Endodermal cell (in vitro differentiated cells): Measurements from ENCODE around the gene ARTN. TPM values are rescaled to one million over a fixed set of nuclear protein-coding genes. Genes with fewer than 3 reads are reported as not detected.
A peak's percentile ranks its signal among the peaks of the same experiment; 100 is the strongest.

Experiments
- DNase-seq: peaks from one replicate; pipeline ENCODE4 v3.0.0-alpha.2; 2017
- H3K27ac ChIP-seq: 2 replicates; pipeline ENCODE4 v1.5.1; 2013; ENCODE audit warnings: mild to moderate bottlenecking, low read depth, low read length, moderate library complexity
- H3K27me3 ChIP-seq: 2 replicates; pipeline ENCODE4 v1.6.1; 2013; ENCODE audit warnings: mild to moderate bottlenecking, low read length, moderate library complexity; ENCODE audit not compliant: insufficient read depth, control insufficient read depth, poor library complexity, severe bottlenecking
- H3K36me3 ChIP-seq: 2 replicates; pipeline ENCODE4 v1.7.0; 2013; ENCODE audit warnings: mild to moderate bottlenecking, low read length, moderate library complexity; ENCODE audit not compliant: control insufficient read depth, insufficient read depth
- H3K4me1 ChIP-seq: one replicate; pipeline ENCODE4 v1.7.0; 2013; ENCODE audit warnings: low read length; ENCODE audit not compliant: control insufficient read depth, insufficient read depth
- H3K4me3 ChIP-seq: 2 replicates; pipeline ENCODE4 v1.5.1; 2013; ENCODE audit warnings: mild to moderate bottlenecking, low read length, moderate library complexity
- H3K9ac ChIP-seq: 2 replicates; pipeline ENCODE4 v1.6.1; 2013; ENCODE audit warnings: mild to moderate bottlenecking, low read length, moderate library complexity; ENCODE audit not compliant: poor library complexity, severe bottlenecking; ENCODE audit errors: extremely low read depth
- H3K9me3 ChIP-seq: 2 replicates; pipeline ENCODE4 v1.6.1; 2013; ENCODE audit warnings: mild to moderate bottlenecking, low read length, moderate library complexity; ENCODE audit not compliant: control insufficient read depth
- H3K27ac Mint-ChIP-seq: 2 replicates; pipeline ENCODE4 v1.8.0; 2020; ENCODE audit warnings: mixed read lengths
- H3K27me3 Mint-ChIP-seq: 2 replicates; pipeline ENCODE4 v1.8.0; 2021; ENCODE audit warnings: mild to moderate bottlenecking, mixed read lengths; ENCODE audit not compliant: insufficient read depth
- H3K36me3 Mint-ChIP-seq: 2 replicates; pipeline ENCODE4 v1.8.0; 2020; ENCODE audit warnings: low read depth, mixed read lengths
- H3K4me1 Mint-ChIP-seq: 2 replicates; pipeline ENCODE4 v1.8.0; 2020; ENCODE audit warnings: mixed read lengths
- H3K4me3 Mint-ChIP-seq: 2 replicates; pipeline ENCODE4 v1.8.0; 2020; ENCODE audit warnings: mild to moderate bottlenecking, moderate library complexity, mixed read lengths
- H3K9me3 Mint-ChIP-seq: 2 replicates; pipeline ENCODE4 v1.8.0; 2020; ENCODE audit warnings: mild to moderate bottlenecking, mixed read lengths
- CTCF ChIP-seq: fragments of 200-600 bp; sonication (generic); conservative IDR thresholded peaks from 2 replicates; pipeline ENCODE4 v1.5.0; 2021; ENCODE audit warnings: antibody characterized with exemption, mild to moderate bottlenecking
- WGBS, 2 experiments: methylation state at CpG; one replicate each; pipeline versions ENCODE4 v1.1.5 to v1.1.7; 2013; ENCODE audit warnings: missing lambda C conversion rate in 2 of 2, mixed read lengths in 1 of 2; ENCODE audit not compliant: insufficient coverage in 1 of 2, insufficient read length in 1 of 2; 5-methylcytosine and 5-hydroxymethylcytosine counted together
- total RNA-seq, 2 donors: library from RNA; stranded (reverse); fragmentation: NEBNext Ultra II Directional in 1 of 2; extraction: Animal tissue kit (Norgen Biotek cat#: 25700) in 1 of 2; gene quantifications; 2 replicates in 1 of 2; 3 replicates in 1 of 2; pipeline ENCODE4 v1.2.1, GENCODE V29; 2021

The ARTN gene
- total RNA-seq, 2 donors from 2014 or later = 3.3 to 4.4 TPM

DNA sequence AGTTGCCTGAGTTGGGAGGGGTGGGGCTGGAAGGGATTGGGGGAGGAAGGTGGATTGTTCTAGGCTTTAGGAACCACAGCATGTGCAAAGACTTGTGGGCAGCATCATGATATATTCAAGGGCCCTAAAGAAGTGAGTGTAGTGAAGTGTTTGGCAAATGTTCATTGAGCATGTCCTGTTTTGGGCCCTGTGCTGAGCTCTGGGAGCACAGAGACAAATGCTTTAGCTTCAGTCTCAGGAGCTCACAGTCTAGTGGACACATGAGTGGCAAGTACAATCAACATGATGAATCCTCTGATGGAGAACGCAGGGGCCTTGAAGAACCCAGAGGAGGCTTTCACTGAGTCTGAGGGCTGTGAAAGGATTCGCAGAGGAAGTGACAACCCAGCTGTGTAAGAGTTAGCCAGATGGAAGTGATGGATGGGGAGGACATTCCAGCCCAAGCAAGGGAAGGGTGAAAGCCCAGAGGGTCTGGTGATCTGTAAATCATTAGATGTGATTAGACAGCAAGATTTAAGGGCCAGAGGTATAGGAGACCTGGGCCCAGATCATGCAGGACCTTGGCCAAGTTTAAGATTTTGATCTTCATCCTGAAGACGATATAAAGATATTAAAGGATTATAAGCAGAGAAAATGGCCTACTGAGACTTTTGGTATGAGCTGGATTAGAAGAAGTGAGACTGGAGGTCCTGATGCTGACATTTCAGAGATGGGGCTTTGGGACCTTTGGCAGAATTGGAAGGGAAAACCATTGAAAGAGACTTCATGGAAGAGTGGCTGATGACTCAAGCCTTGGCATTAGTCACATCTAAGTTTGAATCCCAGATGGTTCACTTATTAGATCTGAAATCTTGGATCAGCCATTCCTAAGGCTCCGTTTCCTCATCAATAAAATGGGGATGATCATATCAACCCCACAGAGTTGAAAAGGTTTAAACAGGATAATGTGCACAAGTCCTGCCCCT is 17.7 kb downstream of the ARTN start:
- Histone ChIP-seq H3K27me3 (no peaks in the 10 kb centered on the region), H3K36me3 (peaks cover 13% of the 10 kb centered on the region), H3K27ac (no peak overlapping the region), H3K4me3 (no peak overlapping the region), H3K9ac (no peak overlapping the region), H3K4me1 (peaks cover 7% of the 10 kb centered on the region), H3K9me3 (no peaks in the 10 kb centered on the region)
- no peak overlapping the region for H3K4me3 Mint-ChIP-seq
- H3K27ac Mint-ChIP-seq = no peak overlapping the region
- 92 to 94% methylated on average over 2 to 4 of the region's 4 CpGs for WGBS, 2 experiments
- no peaks in the 10 kb centered on the region for H3K9me3 Mint-ChIP-seq
- no peaks in the 10 kb centered on the region for H3K27me3 Mint-ChIP-seq
- DNase-seq = no peak
- H3K4me1 Mint-ChIP-seq = peaks cover 14% of the 10 kb centered on the region
- H3K36me3 Mint-ChIP-seq = peaks cover 3% of the 10 kb centered on the region
- TF ChIP-seq CTCF = no peak

DNA sequence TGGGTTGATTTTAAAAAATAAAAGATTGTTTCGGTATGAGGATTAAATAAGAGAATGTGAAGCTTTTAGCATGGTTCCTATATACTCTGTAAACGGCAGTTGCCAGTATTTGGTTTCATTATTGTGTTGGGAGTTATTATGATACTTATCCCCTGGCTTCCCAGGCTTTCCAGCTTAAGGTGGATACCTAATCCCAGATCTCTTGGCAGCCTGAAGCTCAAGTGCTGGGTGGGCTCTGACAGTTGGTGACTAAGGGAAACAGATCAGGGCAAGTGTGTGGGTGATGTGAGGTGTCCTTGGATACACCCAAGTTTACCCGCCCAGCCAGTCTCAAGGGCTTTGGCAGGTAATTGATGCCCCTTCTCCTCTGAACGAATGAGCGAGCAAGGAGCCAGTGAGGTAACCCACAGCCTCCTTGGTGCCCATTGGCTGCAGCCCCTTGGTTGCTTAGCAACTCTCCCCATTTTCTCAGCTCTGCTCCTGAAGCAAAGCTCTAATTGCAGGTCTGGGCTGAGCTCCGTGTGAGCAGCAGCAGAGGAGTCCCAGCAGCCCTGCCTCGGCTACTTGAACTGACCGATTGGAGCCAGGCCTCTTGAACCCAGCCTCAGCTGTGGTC is 19.2 kb downstream of the ARTN start:
- no peak overlapping the region for H3K4me3 Mint-ChIP-seq
- Histone ChIP-seq H3K27ac (no peak overlapping the region), H3K9ac (no peak overlapping the region), H3K4me3 (no peak overlapping the region), H3K4me1 (peaks cover 5% of the 10 kb centered on the region), H3K36me3 (peaks cover 25% of the 10 kb centered on the region), H3K27me3 (no peaks in the 10 kb centered on the region), H3K9me3 (no peaks in the 10 kb centered on the region)
- WGBS, 2 experiments = 70 to 86% methylated on average over 8 of the region's 8 CpGs
- H3K36me3 Mint-ChIP-seq = peaks cover 8% of the 10 kb centered on the region
- peaks cover 14% of the 10 kb centered on the region for H3K4me1 Mint-ChIP-seq
- TF ChIP-seq CTCF = no peak
- H3K27me3 Mint-ChIP-seq = no peaks in the 10 kb centered on the region
- no peaks in the 10 kb centered on the region for H3K9me3 Mint-ChIP-seq
- no peak overlapping the region for H3K27ac Mint-ChIP-seq
- DNase-seq = peak; percentile 90

GRCh38 chr1:43953361-43953760 is 19.8 kb downstream of the ARTN start:
- no peak for DNase-seq
- Histone ChIP-seq H3K9me3 (no peaks in the 10 kb centered on the region), H3K27ac (no peak overlapping the region), H3K36me3 (peaks cover 28% of the 10 kb centered on the region), H3K4me1 (no peaks in the 10 kb centered on the region), H3K9ac (no peak overlapping the region), H3K4me3 (no peak overlapping the region), H3K27me3 (no peaks in the 10 kb centered on the region)
- WGBS, 2 experiments = 90 to 97% methylated on average over 3 of the region's 3 CpGs
- Mint-ChIP-seq H3K4me1 (peaks cover 10% of the 10 kb centered on the region), H3K27ac (no peak overlapping the region), H3K9me3 (no peaks in the 10 kb centered on the region), H3K36me3 (peaks cover 10% of the 10 kb centered on the region), H3K4me3 (no peak overlapping the region), H3K27me3 (no peaks in the 10 kb centered on the region)
- TF ChIP-seq CTCF = no peak
